Chondrocyte (in vitro differentiated cells): ENCODE data around the gene IRF1. TPM values are rescaled to one million over a fixed set of nuclear protein-coding genes. Genes with fewer than 3 reads are reported as not detected.
A peak's percentile ranks its signal among the peaks of the same experiment; 100 is the strongest.

ENCODE experiments used
- DNase-seq: peaks from one replicate; pipeline ENCODE4 v3.0.0; 2021; ENCODE audit warnings: mixed read lengths, low spot score
- H3K27ac Mint-ChIP-seq: one replicate; pipeline ENCODE4 v1.8.0; 2021; ENCODE audit warnings: mild to moderate bottlenecking, moderate library complexity, mixed read lengths; ENCODE audit not compliant: unreplicated experiment
- H3K27me3 Mint-ChIP-seq: 2 replicates; pipeline ENCODE4 v1.8.0; 2021; ENCODE audit warnings: low read depth, mixed read lengths
- H3K36me3 Mint-ChIP-seq: 2 replicates; pipeline ENCODE4 v1.8.0; 2021; ENCODE audit warnings: low read depth, mixed read lengths
- H3K4me1 Mint-ChIP-seq: 2 replicates; pipeline ENCODE4 v1.8.0; 2021; ENCODE audit warnings: low read depth, mild to moderate bottlenecking, mixed read lengths
- H3K4me3 Mint-ChIP-seq: one replicate; pipeline ENCODE4 v1.8.0; 2021; ENCODE audit warnings: mild to moderate bottlenecking, moderate library complexity, mixed read lengths; ENCODE audit not compliant: unreplicated experiment
- H3K9me3 Mint-ChIP-seq: 2 replicates; pipeline ENCODE4 v1.8.0; 2021; ENCODE audit warnings: low read depth, mixed read lengths
- CTCF ChIP-seq: fragments of 200-600 bp; sonication (generic); IDR thresholded peaks from 2 replicates; pipeline ENCODE4 v1.5.0; 2021; ENCODE audit warnings: antibody characterized with exemption, mild to moderate bottlenecking, moderate library complexity
- total RNA-seq: library from RNA; stranded (reverse); gene quantifications from 3 replicates; pipeline ENCODE4 v1.2.1, GENCODE V29; 2021

The IRF1 gene
- total RNA-seq, 1 donor from 2014 or later, result 16.3 TPM

DNA sequence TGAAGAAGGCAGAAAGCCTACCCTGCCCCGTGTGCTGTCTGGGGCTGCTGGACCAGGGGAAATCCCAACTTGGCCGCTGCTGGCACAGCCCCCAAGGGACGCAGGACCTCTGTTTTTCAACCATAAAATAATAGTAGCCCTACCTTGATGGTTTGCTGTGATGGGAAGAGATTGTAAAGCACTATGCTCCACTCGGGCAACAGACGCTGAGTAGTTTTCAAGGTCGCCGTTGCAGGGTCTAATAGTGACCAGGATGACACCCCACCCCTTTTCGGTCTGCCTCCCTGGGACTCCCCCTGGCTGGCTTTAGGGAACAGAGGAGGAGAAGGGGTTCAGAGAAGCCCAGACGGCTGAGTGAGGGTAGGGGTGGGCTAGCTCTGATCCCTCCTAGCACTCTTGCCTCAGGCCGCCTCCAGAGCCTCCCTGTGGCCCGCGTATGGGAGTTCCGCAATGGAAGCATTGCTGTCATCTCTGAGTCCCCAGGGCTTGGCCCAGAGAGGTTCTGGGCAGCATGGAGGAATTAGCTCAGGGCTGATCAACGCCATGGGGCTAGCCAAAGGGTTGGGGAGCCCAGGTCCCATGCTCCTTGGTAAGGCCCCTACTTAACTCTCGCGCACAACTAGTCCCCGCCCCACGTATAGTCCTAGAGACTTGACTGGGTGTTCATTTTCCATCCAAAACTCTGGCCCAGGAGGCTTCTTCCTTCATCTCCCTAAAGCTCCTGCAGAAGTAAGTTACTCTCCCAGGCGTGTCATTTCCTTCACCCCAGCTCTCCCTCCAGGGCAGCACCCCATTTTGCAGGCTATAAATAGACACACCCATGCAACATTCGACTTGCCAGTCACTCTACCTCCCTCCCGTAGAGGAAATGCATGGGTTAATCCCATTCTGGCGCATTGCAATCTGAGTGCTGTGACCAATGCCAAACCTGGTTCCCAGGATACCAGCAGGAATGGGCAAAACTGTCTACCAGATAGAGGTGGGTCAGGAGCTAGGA lies 1.1 kb upstream of the IRF1 start:
- Mint-ChIP-seq H3K27me3 (no peaks in the 10 kb centered on the region), H3K9me3 (no peaks in the 10 kb centered on the region), H3K27ac (no peak overlapping the region), H3K4me3 (peak overlapping the region; percentile 73), H3K4me1 (peaks cover 42% of the 10 kb centered on the region), H3K36me3 (peaks cover 7% of the 10 kb centered on the region)
- DNase-seq, result no peak
- no peak for TF ChIP-seq CTCF

GRCh38 chr5:132489871-132490483 lies 596 bp downstream of the IRF1 start:
- Mint-ChIP-seq H3K27ac (peak overlapping the region; percentile 81), H3K9me3 (no peaks in the 10 kb centered on the region), H3K27me3 (no peaks in the 10 kb centered on the region), H3K36me3 (peaks cover 16% of the 10 kb centered on the region), H3K4me1 (peaks cover 31% of the 10 kb centered on the region), H3K4me3 (peak overlapping the region; percentile 82)
- TF ChIP-seq CTCF, result no peak
- no peak for DNase-seq

- H3K4me3 Mint-ChIP-seq, result peak overlapping the region; percentile 82
- H3K36me3 Mint-ChIP-seq, result peaks cover 22% of the 10 kb centered on the region
- peaks cover 27% of the 10 kb centered on the region for H3K4me1 Mint-ChIP-seq
- no peak overlapping the region for H3K27ac Mint-ChIP-seq
- TF ChIP-seq CTCF, result no peak
- H3K27me3 Mint-ChIP-seq, result no peaks in the 10 kb centered on the region
- DNase-seq, result no peak
- no peaks in the 10 kb centered on the region for H3K9me3 Mint-ChIP-seq
Measured at GRCh38 chr5:132489051-132489770, 1.4 kb downstream of the IRF1 start.

DNA sequence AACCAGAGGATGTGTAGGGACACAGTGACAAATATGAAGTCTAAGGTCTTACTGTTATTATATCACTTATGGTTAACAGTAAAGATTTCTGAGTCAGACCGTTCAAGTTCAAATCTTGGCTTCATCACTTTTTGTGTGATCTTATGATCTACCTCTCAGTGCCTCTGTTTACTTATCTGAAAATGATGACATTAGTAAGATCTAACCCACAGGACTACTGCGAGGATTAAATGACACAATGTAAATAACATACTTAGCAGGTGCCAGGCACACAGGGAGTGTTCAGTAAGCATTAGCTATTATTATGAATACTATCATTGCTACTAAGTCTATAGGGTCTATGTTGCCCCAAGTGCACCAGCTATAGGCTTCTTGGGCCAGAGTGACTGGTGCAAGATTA lies 2.0 kb downstream of the IRF1 start:
- Mint-ChIP-seq H3K27me3 (no peaks in the 10 kb centered on the region), H3K36me3 (peaks cover 26% of the 10 kb centered on the region), H3K9me3 (no peaks in the 10 kb centered on the region), H3K27ac (no peak overlapping the region), H3K4me3 (peak overlapping the region; percentile 82), H3K4me1 (peaks cover 27% of the 10 kb centered on the region)
- no peak for TF ChIP-seq CTCF
- DNase-seq, result no peak
